K562 (cell line): Measurements from ENCODE around the gene THOP1. TPM values are rescaled to one million over a fixed set of nuclear protein-coding genes. Genes with fewer than 3 reads are reported as not detected.

Experiments used
- ATAC-seq: fragments of 200-7000 bp; cut with Tn5 transposase; 3 replicates; pipeline ENCODE4 v1.9.1; 2020; ENCODE audit warnings: moderate library complexity
- BruUV-seq: library from RNA; stranded (reverse); fragments of 400-500 nt; replicated peaks from 2 replicates; lab custom pipeline; 2021; lab: Mats Ljungman, UMichigan
- CTCF ChIA-PET: fragments of 300-600 bp; formaldehyde crosslinking; extraction: SDS; loops from one replicate; lab custom pipeline; 2021; ENCODE audit warnings: low intra/inter-chr PET ratio; lab: Yijun Ruan, JAX
- POLR2A ChIA-PET: fragments of 300-600, 350-650 bp; sonication (Branson Sonifier 250); formaldehyde crosslinking; extraction: SDS; loops from one replicate; lab custom pipeline; 2021; ENCODE audit warnings: antibody characterized with exemption, inconsistent platforms; lab: Yijun Ruan, JAX
- DNase-seq, 4 experiments: peaks; one replicate each; pipeline versions ENCODE4 v3.0.0 to v3.0.0-alpha.2; 2011 to 2018; ENCODE audit warnings: low spot score in 3 of 4, mixed read lengths in 3 of 4; ENCODE audit errors: extremely low read depth in 1 of 4
- FAIRE-seq: peaks from 2 replicates; lab custom pipeline; 2011; peaks lifted over from hg19 to GRCh38; lab: Jason Lieb, UNC
- H2AFZ ChIP-seq: 2 replicates; pipeline ENCODE4 v1.6.0; 2011; ENCODE audit warnings: low read depth, low read length, control low read depth, inconsistent platforms
- H3K27ac ChIP-seq: fragments of 200-600 bp; 3 replicates; pipeline ENCODE4 v1.8.0; 2011; ENCODE audit warnings: low read depth, mild to moderate bottlenecking, control low read depth, inconsistent platforms, low read length, moderate library complexity, mixed read lengths; ENCODE audit errors: extremely low read depth
- H3K27me3 ChIP-seq, 2 experiments: fragments of 300-600 bp in 1 of 2; 2 replicates in 1 of 2; 3 replicates in 1 of 2; pipeline versions ENCODE4 v1.6.0 to v1.8.0; 2011; ENCODE audit warnings: inconsistent platforms in 2 of 2, low read length in 2 of 2, mild to moderate bottlenecking in 1 of 2, mixed read lengths in 1 of 2, moderate library complexity in 1 of 2; ENCODE audit not compliant: control insufficient read depth in 2 of 2, insufficient read depth in 2 of 2
- H3K36me3 ChIP-seq: fragments of 300-600 bp; 3 replicates; pipeline ENCODE4 v1.8.0; 2011; ENCODE audit warnings: mild to moderate bottlenecking, low read length, inconsistent platforms; ENCODE audit not compliant: control insufficient read depth, insufficient read depth
- H3K4me1 ChIP-seq, 2 experiments: fragments of 200-600 bp in 1 of 2; replicated peaks in 1 of 2; 2 replicates in 1 of 2; 3 replicates in 1 of 2; pipeline versions ENCODE4 v1.5.1 to v1.8.0; 2011; ENCODE audit warnings: inconsistent platforms in 2 of 2, low read length in 2 of 2, mild to moderate bottlenecking in 1 of 2, mixed read lengths in 1 of 2, moderate library complexity in 1 of 2; ENCODE audit not compliant: control insufficient read depth in 2 of 2, insufficient read depth in 2 of 2
- H3K4me2 ChIP-seq: 2 replicates; pipeline ENCODE4 v1.6.1; 2011; ENCODE audit warnings: low read length, control low read depth, inconsistent platforms, mixed read lengths; ENCODE audit not compliant: insufficient read depth
- H3K4me3 ChIP-seq: fragments of 200-600 bp; sonication (generic), shearing (Covaris generic); 2 replicates; pipeline ENCODE4 v1.5.1; 2016; ENCODE audit warnings: control low read depth, inconsistent platforms
- H3K79me2 ChIP-seq: fragments of 200-600 bp; 3 replicates; pipeline ENCODE4 v1.8.0; 2011; ENCODE audit warnings: low read length, inconsistent platforms; ENCODE audit not compliant: control insufficient read depth, insufficient read depth
- H3K9ac ChIP-seq, 2 experiments: 2 replicates each; pipeline versions ENCODE4 v1.6.0 to v1.6.1; 2011; ENCODE audit warnings: low read depth in 2 of 2, low read length in 2 of 2, control low read depth in 1 of 2, inconsistent platforms in 1 of 2, mild to moderate bottlenecking in 1 of 2, mixed read lengths in 1 of 2; ENCODE audit not compliant: insufficient read depth in 1 of 2
- H3K9me1 ChIP-seq: one replicate; pipeline ENCODE4 v1.6.0; 2011; ENCODE audit warnings: inconsistent platforms, mild to moderate bottlenecking, low read length, moderate library complexity; ENCODE audit not compliant: control insufficient read depth, insufficient read depth
- H3K9me3 ChIP-seq: replicated peaks from 2 replicates; pipeline ENCODE4 v1.5.1; 2011; ENCODE audit warnings: low read depth, low read length, inconsistent platforms; ENCODE audit not compliant: control insufficient read depth, insufficient read depth
- H4K20me1 ChIP-seq: replicated peaks from 2 replicates; pipeline ENCODE4 v1.6.1; 2011; ENCODE audit warnings: low read length, inconsistent platforms, mixed read lengths; ENCODE audit not compliant: control insufficient read depth, insufficient read depth
- DDX20 ChIP-seq: fragments of 450-650 bp; IDR thresholded peaks from 2 replicates; pipeline ENCODE4 v1.6.1; 2016; ENCODE audit warnings: missing genetic modification characterization, low read depth, mild to moderate bottlenecking, missing compliant biosample characterization, moderate library complexity
- E2F3 ChIP-seq: fragments of 250-450 bp; sonication (Bioruptor Pico); IDR thresholded peaks from 2 replicates; pipeline ENCODE4 v1.4.0; 2020; ENCODE audit warnings: mild to moderate bottlenecking
- ETV5 ChIP-seq: sonication (generic); formaldehyde crosslinking; IDR thresholded peaks from 2 replicates; pipeline ENCODE4 v1.4.0; 2020; ENCODE audit warnings: low read depth, mild to moderate bottlenecking, missing genetic modification reagents
- IFI16 ChIP-seq: fragments of 250-450 bp; sonication (Bioruptor Pico); IDR thresholded peaks from 2 replicates; pipeline ENCODE4 v2.1.2; 2022; ENCODE audit warnings: mild to moderate bottlenecking, inconsistent platforms
- KAT2B ChIP-seq: IDR thresholded peaks from one replicate; pipeline ENCODE4 v1.6.1; 2012; ENCODE audit warnings: low read depth, mild to moderate bottlenecking, control low read depth, inconsistent platforms, low read length, moderate library complexity
- KDM1A ChIP-seq, 2 experiments: fragments of 450-650 bp; IDR thresholded peaks; 2 replicates each; pipeline ENCODE4 v1.6.1; 2016; ENCODE audit warnings: mild to moderate bottlenecking in 2 of 2
- MTF1 ChIP-seq: fragments of 250-450 bp; sonication (Bioruptor Pico); IDR thresholded peaks from 2 replicates; pipeline ENCODE4 v1.9.0; 2021; ENCODE audit warnings: moderate library complexity, mild to moderate bottlenecking, inconsistent platforms, borderline replicate concordance
- NCOA6 ChIP-seq: fragments of 450-650 bp; IDR thresholded peaks from 2 replicates; pipeline ENCODE4 v1.6.1; 2017; ENCODE audit warnings: mild to moderate bottlenecking
- SPI1 ChIP-seq: IDR thresholded peaks from 2 replicates; pipeline ENCODE4 v1.6.1; 2011; ENCODE audit warnings: low read depth, low read length, control low read depth, borderline replicate concordance
- TBP ChIP-seq: optimal IDR thresholded peaks from 2 replicates; pipeline ENCODE3; 2011; ENCODE audit warnings: low read depth, low read length, improper control_type of control experiment
- TCF7 ChIP-seq: sonication (generic); IDR thresholded peaks from 2 replicates; pipeline ENCODE4 v1.6.1; 2016; ENCODE audit warnings: antibody characterized with exemption, borderline replicate concordance
- ZNF444 ChIP-seq: fragments of 250-450 bp; sonication (Bioruptor Pico); IDR thresholded peaks from 2 replicates; pipeline ENCODE4 v1.4.0; 2020; ENCODE audit warnings: mild to moderate bottlenecking, moderate library complexity
- WGBS: fragments of 100-300 bp; shearing (Covaris generic); methylation state at CpG from one replicate; pipeline ENCODE4 v1.1.6; 2016; ENCODE audit warnings: low coverage, mixed read lengths; ENCODE audit not compliant: insufficient coverage; ENCODE audit errors: missing lambda C conversion rate; 5-methylcytosine and 5-hydroxymethylcytosine counted together
- in situ Hi-C: fragments of 300-500 bp; cut with MboI; formaldehyde crosslinking; loops from 4 replicates; pipeline ENCODE4 v1.15.0; 2018; ENCODE audit warnings: inconsistent platforms, mixed read lengths
- intact Hi-C: fragments of 100-400 bp; cut with micrococcal nuclease; formaldehyde crosslinking; loops from 2 replicates; pipeline ENCODE4 v1.14.2; 2022
- polyA plus RNA-seq, 8 experiments: library from polyadenylated mRNA; depleted of rRNA in 4 of 8; stranded (reverse) in 5 of 8; unstranded in 3 of 8; fragments of >200 nt; fragmentation: Nextera tagmentation in 2 of 8; fragmentation: Illumina TruSeq in 1 of 8; extraction: Ambion mirVana in 2 of 8; extraction: Trizol in 1 of 8; gene quantifications; 2 replicates each; pipeline versions ENCODE4 v1.2.1 to v1.2.3, GENCODE V29; 2011 to 2014; ENCODE audit warnings: inconsistent platforms in 1 of 8, missing spikeins in 1 of 8
- total RNA-seq, 7 experiments: library from RNA; depleted of rRNA in 6 of 7; stranded (reverse); fragments of >200 nt in 6 of 7; fragmentation: Illumina TruSeq in 2 of 7; extraction: Trizol in 2 of 7; gene quantifications; 2 replicates each; pipeline versions ENCODE4 v1.2.1 to v1.2.3, GENCODE V29; 2011 to 2021; ENCODE audit warnings: low replicate concordance in 1 of 7
- TF ChIP-seq, protein P1 (sequence below): fragments of 450-650 bp; IDR thresholded peaks from 2 replicates; pipeline ENCODE4 v1.6.1; 2017; ENCODE audit warnings: mild to moderate bottlenecking, moderate library complexity
- TF ChIP-seq, protein P2 (sequence below): sonication (generic); formaldehyde crosslinking; IDR thresholded peaks from 2 replicates; pipeline ENCODE4 v1.8.1; 2023; ENCODE audit warnings: mild to moderate bottlenecking, missing genetic modification reagents, moderate library complexity

Gene THOP1
- total and polyA plus RNA-seq, 9 of the 15 experiments (the other 6 are each of a cell fraction or from before 2014, with no cell fraction given) = 1.3 to 255 (median 96.1) TPM

DNA sequence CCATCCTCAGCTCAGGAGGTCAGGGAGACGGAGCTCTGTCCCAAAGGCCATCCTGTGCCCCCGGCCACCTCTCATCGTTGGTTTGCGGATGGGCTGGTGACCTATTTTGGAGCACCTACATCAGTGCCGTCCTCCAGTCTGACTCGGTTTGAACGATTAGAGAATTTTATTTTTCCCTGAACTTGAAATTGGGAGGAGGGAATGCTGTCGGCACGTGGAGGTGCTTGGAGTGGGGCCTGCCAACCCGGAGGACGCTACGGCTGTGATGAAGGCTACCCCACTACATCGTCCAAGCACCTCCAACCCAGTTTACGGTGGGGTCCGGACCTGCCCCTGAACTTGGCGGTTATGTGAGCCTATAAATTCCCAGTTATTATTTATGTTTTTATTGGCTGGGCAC is 31.3 kb downstream of the THOP1 start:
- 0 out of 2 replicates have a peak, but pooled peaks cover 1% of the 10 kb centered on the region for H3K9me3 ChIP-seq
- FAIRE-seq = no peak
- H3K9me1 ChIP-seq = no peaks in the 10 kb centered on the region
- no peak overlapping the region for H2AFZ ChIP-seq
- no TSS peak for BruUV-seq
- H4K20me1 ChIP-seq = no peaks in the 10 kb centered on the region
- no peak for ATAC-seq
- intact Hi-C loops (no loop called here), in situ Hi-C loops (no loop called here)
- H3K9ac ChIP-seq = peak overlapping the region in 1 of 2 experiments; percentile 52; a peak in 1 of 4 replicates
- H3K4me1 ChIP-seq = peaks cover 0 to 36% of the 10 kb centered on the region in 2 experiments; a peak in 3 of 5 replicates
- H3K27me3 ChIP-seq = no peaks in the 10 kb centered on the region
- no peak overlapping the region for H3K4me2 ChIP-seq
- CTCF ChIA-PET = no interaction called here
- POLR2A ChIA-PET = no interaction called here
- H3K36me3 ChIP-seq = peaks cover 28% of the 10 kb centered on the region; the same call in 2 of the 3 replicates
- WGBS = 95% methylated on average over 13 of the region's 16 CpGs
- peaks cover 7% of the 10 kb centered on the region for H3K79me2 ChIP-seq
- H3K27ac ChIP-seq = no peak overlapping the region
- TF ChIP-seq NCOA6 (no peak), ZNF444 (no peak), E2F3 (CRISPR knock-in tag) (no peak), DDX20 (tag) (no peak), TBP (no peak), IFI16 (CRISPR knock-in tag) (no peak), SPI1 (no peak), KAT2B (no peak), MTF1 (CRISPR knock-in tag) (no peak), TCF7 (no peak), KDM1A (IDR thresholded peaks at IDR 0.05) (no peak), ETV5 (CRISPR knock-in tag) (no peak)
- TF ChIP-seq, protein P1, sequence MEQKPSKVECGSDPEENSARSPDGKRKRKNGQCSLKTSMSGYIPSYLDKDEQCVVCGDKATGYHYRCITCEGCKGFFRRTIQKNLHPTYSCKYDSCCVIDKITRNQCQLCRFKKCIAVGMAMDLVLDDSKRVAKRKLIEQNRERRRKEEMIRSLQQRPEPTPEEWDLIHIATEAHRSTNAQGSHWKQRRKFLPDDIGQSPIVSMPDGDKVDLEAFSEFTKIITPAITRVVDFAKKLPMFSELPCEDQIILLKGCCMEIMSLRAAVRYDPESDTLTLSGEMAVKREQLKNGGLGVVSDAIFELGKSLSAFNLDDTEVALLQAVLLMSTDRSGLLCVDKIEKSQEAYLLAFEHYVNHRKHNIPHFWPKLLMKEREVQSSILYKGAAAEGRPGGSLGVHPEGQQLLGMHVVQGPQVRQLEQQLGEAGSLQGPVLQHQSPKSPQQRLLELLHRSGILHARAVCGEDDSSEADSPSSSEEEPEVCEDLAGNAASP = no peak
- TF ChIP-seq, protein P2, sequence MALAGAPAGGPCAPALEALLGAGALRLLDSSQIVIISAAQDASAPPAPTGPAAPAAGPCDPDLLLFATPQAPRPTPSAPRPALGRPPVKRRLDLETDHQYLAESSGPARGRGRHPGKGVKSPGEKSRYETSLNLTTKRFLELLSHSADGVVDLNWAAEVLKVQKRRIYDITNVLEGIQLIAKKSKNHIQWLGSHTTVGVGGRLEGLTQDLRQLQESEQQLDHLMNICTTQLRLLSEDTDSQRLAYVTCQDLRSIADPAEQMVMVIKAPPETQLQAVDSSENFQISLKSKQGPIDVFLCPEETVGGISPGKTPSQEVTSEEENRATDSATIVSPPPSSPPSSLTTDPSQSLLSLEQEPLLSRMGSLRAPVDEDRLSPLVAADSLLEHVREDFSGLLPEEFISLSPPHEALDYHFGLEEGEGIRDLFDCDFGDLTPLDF (CRISPR knock-in tag) = no peak
- no peak overlapping the region for H3K4me3 ChIP-seq
- DNase-seq = no peak
